Fibroblast of villous mesenchyme (primary cell): ENCODE results near the gene KRT2. TPM values are rescaled to one million over a fixed set of nuclear protein-coding genes. Genes with fewer than 3 reads are reported as not detected.

Source experiments
- DNase-seq: peaks from one replicate; pipeline ENCODE4 v3.0.0-alpha.2; 2010; ENCODE audit warnings: low read depth
- H3K4me3 ChIP-seq: 2 replicates; pipeline ENCODE4 v1.5.1; 2011; ENCODE audit warnings: low read depth, mild to moderate bottlenecking, low read length
- CTCF ChIP-seq: IDR thresholded peaks from 2 replicates; pipeline ENCODE4 v1.5.1; 2012; ENCODE audit warnings: low read depth, mild to moderate bottlenecking, low read length; ENCODE audit not compliant: insufficient read depth
- total RNA-seq: library from RNA; depleted of rRNA; stranded (reverse); fragments of >200 nt; gene quantifications from 2 replicates; pipeline ENCODE4 v1.2.3, GENCODE V29; 2012

Gene KRT2
- total RNA-seq, 1 donor: not detected

DNA sequence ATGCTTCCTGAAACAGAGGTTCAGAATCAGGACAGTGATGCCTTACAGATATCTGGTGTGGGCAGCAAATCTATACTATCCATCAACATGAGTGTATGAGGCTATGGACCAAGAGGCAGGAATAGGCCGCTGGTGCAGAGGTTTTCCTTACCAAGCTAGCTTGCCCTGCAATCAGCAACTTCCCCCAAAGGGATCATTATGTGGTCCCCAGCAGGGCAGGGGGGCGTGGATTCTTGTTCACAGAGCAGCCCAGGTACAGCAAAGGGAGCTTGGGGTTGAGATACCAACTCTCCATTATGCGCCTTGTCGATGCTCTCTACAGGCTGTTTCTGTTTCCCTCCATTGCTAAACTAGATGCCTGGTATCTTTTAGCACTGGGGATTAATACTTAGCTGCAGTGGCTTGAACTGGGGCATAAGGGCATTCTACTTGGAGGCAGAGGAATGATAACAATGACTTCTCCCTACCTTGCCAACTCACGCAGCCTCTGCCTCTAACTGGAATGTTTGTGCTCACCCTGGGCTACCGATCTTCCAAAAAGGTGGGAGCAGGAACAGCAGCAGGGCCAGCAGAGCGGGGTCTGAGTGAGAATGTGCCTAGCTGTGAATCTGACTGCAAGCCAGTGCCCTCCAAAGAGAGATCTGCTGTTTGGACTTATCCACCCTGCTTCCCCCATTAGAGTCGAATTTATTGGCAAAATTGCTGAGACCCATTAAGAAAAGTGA, 38.5 kb upstream of the KRT2 start:
- no peak overlapping the region for H3K4me3 ChIP-seq
- TF ChIP-seq CTCF: no peak
- DNase-seq: no peak

GRCh38 chr12:52689936-52690335, 37.9 kb upstream of the KRT2 start:
- DNase-seq: no peak
- TF ChIP-seq CTCF: no peak
- no peak overlapping the region for H3K4me3 ChIP-seq

GRCh38 chr12:52689239-52689638, 37.2 kb upstream of the KRT2 start:
- no peak for DNase-seq
- no peak for TF ChIP-seq CTCF
- no peak overlapping the region for H3K4me3 ChIP-seq

DNA sequence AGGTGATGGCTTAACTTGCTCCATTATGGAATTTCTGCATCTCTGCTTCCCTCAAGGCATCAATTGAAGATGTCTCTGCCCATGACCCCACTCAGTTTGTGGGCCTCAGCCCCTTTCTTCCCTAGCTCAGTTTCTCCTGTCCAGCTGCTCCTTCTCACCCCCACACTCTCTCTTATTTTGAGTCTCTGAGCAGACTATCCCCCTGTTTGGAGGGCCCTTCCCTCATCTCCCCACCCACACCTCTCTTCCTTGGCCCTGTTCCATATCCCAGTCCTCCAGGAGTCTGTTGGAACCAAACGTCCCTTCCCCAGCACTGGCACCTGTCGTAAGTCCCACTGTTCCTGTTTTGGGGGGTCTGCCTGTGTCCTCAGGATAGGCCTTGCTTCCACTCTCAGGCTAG, 36.5 kb upstream of the KRT2 start:
- DNase-seq: no peak
- TF ChIP-seq CTCF: no peak

DNA sequence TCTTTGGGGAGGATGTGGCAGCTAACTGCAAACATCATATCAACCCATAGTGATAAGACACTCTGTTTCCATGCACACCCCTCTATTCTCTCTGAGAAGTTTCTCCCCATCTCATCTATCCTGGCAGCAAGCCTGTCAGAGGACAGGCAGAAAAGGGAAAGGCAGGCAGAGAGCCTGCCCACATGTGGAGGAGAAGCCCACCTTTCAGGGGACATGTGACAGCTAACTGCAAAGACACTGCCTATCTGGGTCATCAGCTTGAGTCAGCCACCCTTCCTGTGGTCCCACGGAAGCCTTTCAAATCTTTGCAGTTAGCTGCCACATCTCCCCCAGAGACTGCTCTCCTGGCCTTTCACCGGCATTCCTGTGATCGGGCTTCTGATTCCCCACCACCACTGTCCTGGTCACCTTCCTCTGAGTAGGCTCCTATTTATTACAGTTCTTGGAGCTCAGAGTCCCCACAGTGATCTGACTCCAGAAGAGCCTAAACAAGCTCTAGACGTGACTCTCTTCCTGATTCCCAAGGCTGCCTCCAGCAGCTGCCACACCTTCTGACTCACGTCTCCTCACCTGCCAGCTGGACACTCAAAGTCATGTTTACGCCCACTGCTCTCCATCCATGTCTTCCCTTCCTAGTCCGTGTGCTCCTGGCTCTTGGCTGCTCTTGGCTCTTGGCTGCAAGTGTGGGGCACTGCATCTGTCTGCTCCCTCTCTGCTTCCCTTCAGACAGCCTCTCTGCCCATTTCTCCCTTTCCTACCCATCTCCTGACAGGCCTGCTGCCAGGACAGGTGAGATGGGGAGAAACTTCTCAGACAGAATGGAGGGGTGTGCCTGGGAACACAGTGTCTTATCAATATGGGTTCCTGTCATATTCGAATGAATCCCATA, 35.7 kb upstream of the KRT2 start:
- no peak for TF ChIP-seq CTCF
- no peak for DNase-seq
- H3K4me3 ChIP-seq: no peak overlapping the region

More for the DNA sequence above, 36.5 kb upstream of the KRT2 start:
- H3K4me3 ChIP-seq: no peak overlapping the region

- no peak for DNase-seq
- TF ChIP-seq CTCF: no peak
- H3K4me3 ChIP-seq: no peak overlapping the region
Measured at GRCh38 chr12:52686756-52687487, 34.9 kb upstream of the KRT2 start.
